Mammary epithelial cell (primary cell): ENCODE data around the gene TSPAN2.

Experiments
- CTCF ChIP-seq, 2 donors: IDR thresholded peaks in 1 of 2; conservative IDR thresholded peaks in 1 of 2; 2 replicates each; pipeline ENCODE4 v1.5.1; 2011 to 2012; ENCODE audit warnings: inconsistent platforms in 2 of 2, low read length in 2 of 2, mild to moderate bottlenecking in 2 of 2, control low read depth in 1 of 2, low read depth in 1 of 2; ENCODE audit not compliant: insufficient read depth in 1 of 2; ENCODE audit errors: extremely low read depth in 1 of 2
- EZH2 ChIP-seq: IDR thresholded peaks from 2 replicates; pipeline ENCODE4 v1.6.1; 2012; ENCODE audit warnings: low read length, inconsistent platforms, borderline replicate concordance

- TF ChIP-seq CTCF (conservative IDR thresholded peaks at IDR 0.05 in 1 of 2, IDR thresholded peaks at IDR 0.05 in 1 of 2; ENCODE audit: extremely low read depth in 1 of 2, insufficient read depth in 1 of 2, low read depth in 1 of 2, low read length in 2 of 2) = no peak
- TF ChIP-seq EZH2 = no peak
These were observed 2.9 kb upstream of the TSPAN2 start for GRCh38 chr1:115092175-115092574.
